IMR-90 (cell line): ENCODE results near the gene ENPP7. TPM values are rescaled to one million over a fixed set of nuclear protein-coding genes. Genes with fewer than 3 reads are reported as not detected.

ENCODE experiments used
- ATAC-seq: fragments of 200-7000 bp; cut with Tn5 transposase; 2 replicates; pipeline ENCODE4 v1.9.1; 2020; ENCODE audit warnings: low read depth, mild to moderate bottlenecking, moderate library complexity
- BruUV-seq: library from RNA; stranded (reverse); fragments of 400-500 nt; replicated peaks from 2 replicates; lab custom pipeline; 2021; lab: Mats Ljungman, UMichigan
- CTCF ChIA-PET: fragments of 300-600 bp; formaldehyde crosslinking; extraction: SDS; loops from one replicate; lab custom pipeline; 2021; ENCODE audit warnings: antibody characterized with exemption; lab: Yijun Ruan, JAX
- POLR2A ChIA-PET: fragments of 300-600 bp; sonication (Branson Sonifier 250); formaldehyde crosslinking; loops from one replicate; lab custom pipeline; 2022; ENCODE audit warnings: antibody characterized with exemption; ENCODE audit not compliant: unreplicated experiment; lab: Charles Lee
- DNase-seq: peaks from one replicate; pipeline ENCODE4 v3.0.0; 2013
- H2AFZ ChIP-seq: replicated peaks from 2 replicates; pipeline ENCODE3; 2013; ENCODE audit warnings: low read length, mild to moderate bottlenecking; ENCODE audit not compliant: poor library complexity
- H2AK5ac ChIP-seq: 2 replicates; pipeline ENCODE4 v1.6.1; 2013; ENCODE audit warnings: low read depth, low read length, inconsistent platforms
- H2AK9ac ChIP-seq: replicated peaks from 2 replicates; pipeline ENCODE3; 2013; ENCODE audit warnings: mild to moderate bottlenecking, low read depth, low read length, moderate library complexity; ENCODE audit not compliant: poor library complexity
- H2BK120ac ChIP-seq: 2 replicates; pipeline ENCODE4 v1.6.1; 2013; ENCODE audit warnings: low read depth, low read length, inconsistent platforms
- H2BK15ac ChIP-seq: 3 replicates; pipeline ENCODE4 v1.6.1; 2013; ENCODE audit warnings: low read depth, low read length, inconsistent platforms
- H2BK20ac ChIP-seq: 2 replicates; pipeline ENCODE4 v1.6.1; 2013; ENCODE audit warnings: low read depth, mild to moderate bottlenecking, inconsistent platforms, low read length, moderate library complexity
- H2BK5ac ChIP-seq: 2 replicates; pipeline ENCODE4 v1.6.1; 2013; ENCODE audit warnings: mild to moderate bottlenecking, low read depth, low read length, inconsistent platforms; ENCODE audit not compliant: poor library complexity, severe bottlenecking
- H3K14ac ChIP-seq: replicated peaks from 2 replicates; pipeline ENCODE4 v1.6.1; 2013; ENCODE audit warnings: low read depth, low read length, inconsistent platforms
- H3K18ac ChIP-seq: 2 replicates; pipeline ENCODE4 v1.6.1; 2013; ENCODE audit warnings: low read depth, low read length, control low read depth
- H3K23ac ChIP-seq: 2 replicates; pipeline ENCODE4 v1.6.1; 2013; ENCODE audit warnings: low read depth, low read length, inconsistent platforms
- H3K27ac ChIP-seq: 2 replicates; pipeline ENCODE4 v1.5.1; 2013; ENCODE audit warnings: mild to moderate bottlenecking, control low read depth, low read length; ENCODE audit not compliant: insufficient read depth
- H3K27me3 ChIP-seq: 2 replicates; pipeline ENCODE4 v1.6.1; 2013; ENCODE audit warnings: low read length; ENCODE audit not compliant: control insufficient read depth, insufficient read depth
- H3K36me3 ChIP-seq: 2 replicates; pipeline ENCODE4 v1.6.1; 2013; ENCODE audit warnings: low read length, mixed read lengths; ENCODE audit not compliant: control insufficient read depth, insufficient read depth
- H3K4ac ChIP-seq: 2 replicates; pipeline ENCODE4 v1.6.1; 2013; ENCODE audit warnings: low read depth, low read length, inconsistent platforms
- H3K4me1 ChIP-seq: 2 replicates; pipeline ENCODE4 v1.6.1; 2013; ENCODE audit warnings: low read length, mixed read lengths; ENCODE audit not compliant: control insufficient read depth, insufficient read depth
- H3K4me2 ChIP-seq: 2 replicates; pipeline ENCODE4 v1.6.1; 2013; ENCODE audit warnings: low read depth, mild to moderate bottlenecking, control low read depth, low read length, moderate library complexity
- H3K4me3 ChIP-seq: 2 replicates; pipeline ENCODE4 v1.5.1; 2013; ENCODE audit warnings: low read depth, mild to moderate bottlenecking, control low read depth, low read length, moderate library complexity; ENCODE audit not compliant: insufficient read depth
- H3K56ac ChIP-seq: 2 replicates; pipeline ENCODE4 v1.6.1; 2013; ENCODE audit warnings: low read length, inconsistent platforms; ENCODE audit not compliant: insufficient read depth; ENCODE audit errors: extremely low read depth
- H3K79me1 ChIP-seq, 2 experiments: 2 replicates each; pipeline ENCODE4 v1.6.1; 2013; ENCODE audit warnings: low read length in 2 of 2, inconsistent platforms in 1 of 2, low read depth in 1 of 2
- H3K9ac ChIP-seq: 2 replicates; pipeline ENCODE4 v1.6.1; 2013; ENCODE audit warnings: low read depth, low read length, control low read depth
- H3K9me1 ChIP-seq: 2 replicates; pipeline ENCODE4 v1.6.1; 2013; ENCODE audit warnings: low read length, inconsistent platforms; ENCODE audit not compliant: insufficient read depth
- H3K9me3 ChIP-seq: 2 replicates; pipeline ENCODE4 v1.6.1; 2013; ENCODE audit warnings: low read length; ENCODE audit not compliant: control insufficient read depth, insufficient read depth
- H4K20me1 ChIP-seq: 2 replicates; pipeline ENCODE4 v1.6.1; 2013; ENCODE audit warnings: low read length, inconsistent platforms; ENCODE audit not compliant: insufficient read depth
- H4K5ac ChIP-seq: 2 replicates; pipeline ENCODE4 v1.6.1; 2013; ENCODE audit warnings: mild to moderate bottlenecking, low read depth, low read length, control low read depth
- H4K8ac ChIP-seq, 2 experiments: 2 replicates each; pipeline ENCODE4 v1.6.1; 2013; ENCODE audit warnings: low read depth in 2 of 2, low read length in 2 of 2, control low read depth in 1 of 2, inconsistent platforms in 1 of 2
- H4K91ac ChIP-seq: 2 replicates; pipeline ENCODE4 v1.6.1; 2013; ENCODE audit warnings: low read depth, low read length, inconsistent platforms; ENCODE audit not compliant: insufficient read depth
- SMC3 ChIP-seq: fragments of 150-350 bp; IDR thresholded peaks from 2 replicates; pipeline ENCODE4 v1.6.1; 2016; ENCODE audit warnings: low read depth, mild to moderate bottlenecking, antibody characterized with exemption, low read length, moderate library complexity
- USF2 ChIP-seq: fragments of 150-350 bp; IDR thresholded peaks from 2 replicates; pipeline ENCODE4 v1.6.1; 2017; ENCODE audit warnings: mild to moderate bottlenecking, antibody characterized with exemption, low read length, low read depth
- WGBS, 2 experiments: methylation state at CpG; one replicate each; pipeline versions ENCODE4 v1.1.5 to v1.1.7; 2013; ENCODE audit warnings: missing lambda C conversion rate in 2 of 2; ENCODE audit not compliant: insufficient read length in 1 of 2; ENCODE audit errors: extremely low coverage in 2 of 2; 5-methylcytosine and 5-hydroxymethylcytosine counted together
- dilution Hi-C: fragments of 300-500 bp; cut with HindIII; formaldehyde crosslinking; loops from one replicate; pipeline ENCODE4 v1.14.3; 2018; ENCODE audit warnings: low sequenced_read_pairs; ENCODE audit not compliant: unreplicated experiment
- in situ Hi-C: fragments of 300-500 bp; cut with MboI; formaldehyde crosslinking; loops from 3 replicates; pipeline ENCODE4 v1.14.3; 2019; ENCODE audit warnings: low sequenced_read_pairs, inconsistent platforms, mixed read lengths
- intact Hi-C: fragments of 100-400 bp; cut with micrococcal nuclease; formaldehyde crosslinking; loops from 2 replicates; pipeline ENCODE4 v1.10.0; 2022
- polyA plus RNA-seq, 3 experiments: library from polyadenylated mRNA; depleted of rRNA; stranded (reverse); fragments of >200 nt; gene quantifications; 2 replicates each; pipeline ENCODE4 v1.2.3, GENCODE V29; 2012; ENCODE audit warnings: low replicate concordance in 1 of 3
- total RNA-seq: library from RNA; depleted of rRNA; stranded (reverse); fragments of >200 nt; gene quantifications from 2 replicates; pipeline ENCODE4 v1.2.3, GENCODE V29; 2012

ENPP7 gene
- total and polyA plus RNA-seq, 2 of the 4 experiments (the other 2 are of a cell fraction): not detected

GRCh38 chr17:79713391-79713790 is 17.4 kb upstream of the ENPP7 start:
- no peak overlapping the region for H3K23ac ChIP-seq
- no peaks in the 10 kb centered on the region for H3K79me1 ChIP-seq
- no peak overlapping the region for H4K91ac ChIP-seq
- H2AK9ac ChIP-seq: no peak overlapping the region
- H3K4ac ChIP-seq: no peak overlapping the region
- WGBS, 2 experiments: 70% methylated on average over 7 of the region's 14 CpGs; no CpG with 5 or more reads in 1 of the 2 experiments
- ATAC-seq (no peak), DNase-seq (no peak)
- no peaks in the 10 kb centered on the region for H3K36me3 ChIP-seq
- ChIA-PET POLR2A (no interaction called here), CTCF (no interaction called here)
- H3K4me3 ChIP-seq: no peak overlapping the region
- H3K4me2 ChIP-seq: no peak overlapping the region
- no peak overlapping the region for H2BK20ac ChIP-seq
- H3K27ac ChIP-seq: no peak overlapping the region
- H2BK120ac ChIP-seq: no peak overlapping the region
- H4K8ac ChIP-seq: no peak overlapping the region
- H2AFZ ChIP-seq: no peak overlapping the region
- in situ Hi-C loops: loop anchor here (25.0 kb wide), 1 partner anchor 626 kb away; no protein-coding TSS in a partner anchor
- no peaks in the 10 kb centered on the region for H3K9me1 ChIP-seq
- dilution Hi-C loops: no loop called here
- H2BK15ac ChIP-seq: no peak overlapping the region
- no TSS peak for BruUV-seq
- no peak overlapping the region for H3K56ac ChIP-seq
- H3K14ac ChIP-seq: no peak overlapping the region
- no peak for TF ChIP-seq SMC3
- TF ChIP-seq USF2: no peak
- H3K9ac ChIP-seq: no peak overlapping the region
- no peak overlapping the region for H2BK5ac ChIP-seq
- no peaks in the 10 kb centered on the region for H3K4me1 ChIP-seq
- peaks cover 19% of the 10 kb centered on the region for H3K27me3 ChIP-seq
- no peak overlapping the region for H2AK5ac ChIP-seq
- H3K18ac ChIP-seq: no peak overlapping the region
- intact Hi-C loops: no loop called here
- H4K20me1 ChIP-seq: no peaks in the 10 kb centered on the region
- no peaks in the 10 kb centered on the region; the same call in 1 of the 2 replicates for H3K9me3 ChIP-seq
- H4K5ac ChIP-seq: no peak overlapping the region
